Osteoblast (primary cell): ENCODE data around the gene TEX22. TPM values are rescaled to one million over a fixed set of nuclear protein-coding genes. Genes with fewer than 3 reads are reported as not detected.

Experiments
- DNase-seq: peaks from one replicate; pipeline ENCODE4 v3.0.0; 2011; ENCODE audit warnings: low spot score, mixed read lengths; ENCODE audit not compliant: insufficient read length; ENCODE audit errors: missing footprints
- H2AFZ ChIP-seq: 2 replicates; pipeline ENCODE4 v1.6.0; 2011; ENCODE audit warnings: mild to moderate bottlenecking, low read length
- H3K27ac ChIP-seq: 2 replicates; pipeline ENCODE4 v1.5.1; 2011; ENCODE audit warnings: mild to moderate bottlenecking, low read depth, low read length, moderate library complexity
- H3K27me3 ChIP-seq: 2 replicates; pipeline ENCODE4 v1.6.0; 2012; ENCODE audit warnings: mild to moderate bottlenecking, control low read depth, inconsistent platforms, low read length, moderate library complexity; ENCODE audit not compliant: insufficient read depth
- H3K36me3 ChIP-seq: 2 replicates; pipeline ENCODE4 v1.5.1; 2011; ENCODE audit warnings: mild to moderate bottlenecking, low read length, control low read depth, moderate library complexity; ENCODE audit not compliant: insufficient read depth
- H3K4me1 ChIP-seq: 2 replicates; pipeline ENCODE4 v1.5.1; 2011; ENCODE audit warnings: mild to moderate bottlenecking, low read length, control low read depth, moderate library complexity; ENCODE audit not compliant: insufficient read depth
- H3K4me2 ChIP-seq: 2 replicates; pipeline ENCODE4 v1.6.0; 2011; ENCODE audit warnings: mild to moderate bottlenecking, low read length; ENCODE audit not compliant: insufficient read depth
- H3K4me3 ChIP-seq: fragments of 200-600 bp; sonication (generic); 3 replicates; pipeline ENCODE4 v1.5.1; 2012; ENCODE audit warnings: mild to moderate bottlenecking, low read length, inconsistent platforms; ENCODE audit not compliant: insufficient read depth
- H3K79me2 ChIP-seq: 2 replicates; pipeline ENCODE4 v1.6.0; 2012; ENCODE audit warnings: mild to moderate bottlenecking, low read length, control low read depth, inconsistent platforms; ENCODE audit not compliant: insufficient read depth
- H3K9me3 ChIP-seq: 2 replicates; pipeline ENCODE4 v1.5.1; 2011; ENCODE audit warnings: low read depth, low read length, control low read depth
- H4K20me1 ChIP-seq: 2 replicates; pipeline ENCODE4 v1.6.0; 2012; ENCODE audit warnings: mild to moderate bottlenecking, low read length, control low read depth; ENCODE audit not compliant: insufficient read depth
- total RNA-seq: library from RNA; depleted of rRNA; stranded (reverse); fragments of >200 nt; gene quantifications from 2 replicates; pipeline ENCODE4 v1.2.3, GENCODE V29; 2012
- TF ChIP-seq, protein P1 (sequence below): IDR thresholded peaks from 2 replicates; pipeline ENCODE4 v1.5.1; 2011; ENCODE audit warnings: mild to moderate bottlenecking, low read depth, low read length, moderate library complexity; ENCODE audit errors: extremely low read depth

The TEX22 gene
- total RNA-seq, 1 donor = under 0.01 TPM

DNA sequence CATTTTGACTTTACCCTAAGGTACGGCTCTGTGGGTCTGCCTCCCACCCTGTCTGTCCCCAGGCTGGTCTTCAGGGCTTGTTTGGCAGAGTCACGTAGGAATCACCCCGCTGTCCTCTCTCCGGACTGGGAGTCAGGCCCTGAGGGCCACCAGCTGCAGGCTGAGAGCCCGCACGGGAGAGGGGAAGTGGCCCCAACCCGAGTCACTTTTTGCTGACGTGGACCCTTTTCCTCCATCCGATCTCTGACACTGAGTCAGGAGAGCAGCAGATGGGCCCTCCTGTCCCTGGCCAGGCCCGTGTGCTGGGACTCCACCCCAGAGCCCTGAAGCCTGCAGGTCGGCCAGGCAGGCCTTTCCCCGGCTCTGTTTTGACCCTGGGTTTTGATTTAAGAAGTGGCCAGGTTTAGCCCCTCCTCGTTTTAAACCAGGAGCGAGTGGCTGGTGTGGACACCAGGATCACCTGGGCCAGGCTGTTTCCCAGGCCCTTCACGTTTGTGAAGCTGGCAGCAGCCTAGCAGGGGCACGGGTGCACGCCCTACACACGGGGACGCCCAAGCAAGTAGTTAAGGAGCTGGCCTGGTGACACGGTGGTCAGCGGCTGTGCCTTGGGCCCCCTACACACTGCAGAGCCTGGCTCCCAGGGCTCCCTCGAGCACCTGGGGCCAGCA lies 12.5 kb upstream of the TEX22 start:
- H2AFZ ChIP-seq = no peak overlapping the region
- no peaks in the 10 kb centered on the region for H3K4me1 ChIP-seq
- H3K9me3 ChIP-seq = no peaks in the 10 kb centered on the region
- H3K36me3 ChIP-seq = no peaks in the 10 kb centered on the region
- H3K79me2 ChIP-seq = no peaks in the 10 kb centered on the region
- no peaks in the 10 kb centered on the region for H4K20me1 ChIP-seq
- DNase-seq = peak; percentile 78
- no peak overlapping the region for H3K4me2 ChIP-seq
- H3K27me3 ChIP-seq = no peaks in the 10 kb centered on the region
- no peak overlapping the region for H3K27ac ChIP-seq
- no peak overlapping the region for H3K4me3 ChIP-seq
- TF ChIP-seq, protein P1, sequence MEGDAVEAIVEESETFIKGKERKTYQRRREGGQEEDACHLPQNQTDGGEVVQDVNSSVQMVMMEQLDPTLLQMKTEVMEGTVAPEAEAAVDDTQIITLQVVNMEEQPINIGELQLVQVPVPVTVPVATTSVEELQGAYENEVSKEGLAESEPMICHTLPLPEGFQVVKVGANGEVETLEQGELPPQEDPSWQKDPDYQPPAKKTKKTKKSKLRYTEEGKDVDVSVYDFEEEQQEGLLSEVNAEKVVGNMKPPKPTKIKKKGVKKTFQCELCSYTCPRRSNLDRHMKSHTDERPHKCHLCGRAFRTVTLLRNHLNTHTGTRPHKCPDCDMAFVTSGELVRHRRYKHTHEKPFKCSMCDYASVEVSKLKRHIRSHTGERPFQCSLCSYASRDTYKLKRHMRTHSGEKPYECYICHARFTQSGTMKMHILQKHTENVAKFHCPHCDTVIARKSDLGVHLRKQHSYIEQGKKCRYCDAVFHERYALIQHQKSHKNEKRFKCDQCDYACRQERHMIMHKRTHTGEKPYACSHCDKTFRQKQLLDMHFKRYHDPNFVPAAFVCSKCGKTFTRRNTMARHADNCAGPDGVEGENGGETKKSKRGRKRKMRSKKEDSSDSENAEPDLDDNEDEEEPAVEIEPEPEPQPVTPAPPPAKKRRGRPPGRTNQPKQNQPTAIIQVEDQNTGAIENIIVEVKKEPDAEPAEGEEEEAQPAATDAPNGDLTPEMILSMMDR = no peak

DNA sequence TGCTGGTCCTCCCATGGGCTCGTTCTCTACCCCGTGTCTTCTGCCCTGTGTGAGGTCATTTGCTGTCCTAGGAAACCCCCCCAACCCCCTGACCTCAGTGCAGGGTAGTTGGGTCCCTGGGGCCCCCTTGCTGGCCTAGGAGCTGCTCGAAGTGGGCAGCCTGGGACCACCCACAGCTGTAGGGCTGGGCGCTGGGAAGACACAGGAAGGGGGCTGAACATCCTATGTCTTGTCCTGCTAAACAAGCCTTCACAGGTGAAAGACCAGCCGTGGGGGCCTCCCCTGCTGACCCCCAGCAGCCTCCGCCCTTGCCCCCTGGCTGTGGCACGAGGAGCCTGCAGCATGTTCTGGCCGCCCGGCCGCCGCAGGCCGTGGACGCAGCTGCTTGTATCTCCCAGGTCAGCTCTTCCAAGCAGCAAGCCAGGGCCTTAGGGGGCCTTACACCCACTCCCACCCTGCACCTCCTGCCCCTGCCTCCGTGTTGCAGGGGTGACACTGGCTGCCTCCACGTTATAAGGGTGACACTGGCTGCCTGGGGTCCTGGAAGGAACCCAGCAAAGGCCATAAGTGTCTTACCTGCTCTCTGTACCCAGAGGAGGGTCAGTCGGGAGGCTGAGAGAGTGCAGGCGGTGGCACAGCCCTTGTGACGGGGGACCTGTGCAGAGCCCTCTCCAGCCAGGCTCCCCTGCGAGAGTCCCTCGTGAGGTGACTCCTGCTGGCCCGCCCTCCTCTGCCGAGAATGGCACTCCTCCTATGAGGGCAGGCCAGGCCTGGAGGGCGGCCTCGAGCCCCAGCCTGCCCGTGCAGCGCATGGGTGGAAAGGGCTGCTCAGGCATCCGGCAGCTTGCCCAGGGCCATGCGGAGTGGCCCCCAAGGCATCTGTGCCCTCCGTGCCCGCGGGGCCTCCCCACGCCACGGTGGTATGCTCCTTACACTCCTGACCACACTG lies 11.5 kb upstream of the TEX22 start:
- no peaks in the 10 kb centered on the region for H4K20me1 ChIP-seq
- no peaks in the 10 kb centered on the region for H3K9me3 ChIP-seq
- H3K4me1 ChIP-seq = no peaks in the 10 kb centered on the region
- DNase-seq = peak; percentile 87
- no peaks in the 10 kb centered on the region for H3K27me3 ChIP-seq
- H2AFZ ChIP-seq = no peak overlapping the region
- no peak overlapping the region for H3K4me3 ChIP-seq
- H3K36me3 ChIP-seq = no peaks in the 10 kb centered on the region
- TF ChIP-seq, protein P1 = no peak
- no peaks in the 10 kb centered on the region for H3K79me2 ChIP-seq
- H3K27ac ChIP-seq = no peak overlapping the region
- no peak overlapping the region for H3K4me2 ChIP-seq

DNA sequence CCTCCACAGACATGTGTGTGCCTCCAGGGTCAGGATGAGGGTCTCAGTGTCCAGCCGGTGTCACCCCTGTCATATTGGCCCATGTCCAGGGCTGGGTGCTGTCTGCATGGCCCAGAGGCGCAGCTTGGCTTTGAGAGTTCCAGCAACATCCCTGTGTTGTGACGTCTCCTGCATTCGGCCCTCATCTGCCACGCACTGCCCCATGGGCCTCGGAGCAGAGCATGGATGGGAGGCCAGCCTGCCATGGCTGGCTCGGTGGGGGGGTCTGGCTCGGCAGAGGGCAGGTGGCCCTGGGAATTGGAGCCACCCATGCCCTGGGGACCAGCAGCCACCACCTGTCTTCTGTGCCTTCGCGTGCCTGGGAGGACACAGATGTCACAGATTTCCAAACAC lies 10.8 kb upstream of the TEX22 start:
- Histone ChIP-seq H4K20me1 (no peaks in the 10 kb centered on the region), H3K4me3 (no peak overlapping the region), H3K4me2 (no peak overlapping the region), H3K27ac (no peak overlapping the region), H3K27me3 (no peaks in the 10 kb centered on the region), H3K36me3 (no peaks in the 10 kb centered on the region), H3K4me1 (no peaks in the 10 kb centered on the region), H3K9me3 (no peaks in the 10 kb centered on the region), H2AFZ (no peak overlapping the region), H3K79me2 (no peaks in the 10 kb centered on the region)
- peak; percentile 79 for DNase-seq
- TF ChIP-seq, protein P1 = no peak
